ENCODE measurements around the gene RHBDL2.

DNA sequence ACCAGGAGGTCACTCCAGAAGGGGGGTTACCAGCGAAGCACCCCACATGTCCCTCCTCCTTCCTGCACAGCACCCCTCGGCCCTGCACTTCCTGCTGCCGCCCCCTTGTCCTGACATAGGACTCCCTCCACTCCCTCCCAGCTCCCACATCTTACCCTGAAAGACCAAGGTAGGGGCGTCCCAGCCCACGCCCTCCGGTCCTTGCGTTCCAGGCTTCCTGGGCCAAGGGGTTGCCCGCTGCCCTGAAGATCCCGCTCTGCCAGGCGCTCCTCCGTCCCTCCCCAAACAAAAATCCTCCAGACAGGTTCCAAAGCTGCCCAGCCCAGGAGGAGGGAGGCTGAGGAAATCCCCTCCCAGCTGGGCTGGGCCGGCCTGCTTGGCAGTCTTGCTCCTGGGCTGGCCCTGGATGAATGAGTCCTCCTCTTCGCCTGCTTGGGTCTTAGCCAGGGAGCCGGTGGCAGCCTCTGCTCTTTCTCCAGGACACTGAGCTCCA lies at the start of gene RHBDL2:
- TF ChIP-seq, protein P1, sequence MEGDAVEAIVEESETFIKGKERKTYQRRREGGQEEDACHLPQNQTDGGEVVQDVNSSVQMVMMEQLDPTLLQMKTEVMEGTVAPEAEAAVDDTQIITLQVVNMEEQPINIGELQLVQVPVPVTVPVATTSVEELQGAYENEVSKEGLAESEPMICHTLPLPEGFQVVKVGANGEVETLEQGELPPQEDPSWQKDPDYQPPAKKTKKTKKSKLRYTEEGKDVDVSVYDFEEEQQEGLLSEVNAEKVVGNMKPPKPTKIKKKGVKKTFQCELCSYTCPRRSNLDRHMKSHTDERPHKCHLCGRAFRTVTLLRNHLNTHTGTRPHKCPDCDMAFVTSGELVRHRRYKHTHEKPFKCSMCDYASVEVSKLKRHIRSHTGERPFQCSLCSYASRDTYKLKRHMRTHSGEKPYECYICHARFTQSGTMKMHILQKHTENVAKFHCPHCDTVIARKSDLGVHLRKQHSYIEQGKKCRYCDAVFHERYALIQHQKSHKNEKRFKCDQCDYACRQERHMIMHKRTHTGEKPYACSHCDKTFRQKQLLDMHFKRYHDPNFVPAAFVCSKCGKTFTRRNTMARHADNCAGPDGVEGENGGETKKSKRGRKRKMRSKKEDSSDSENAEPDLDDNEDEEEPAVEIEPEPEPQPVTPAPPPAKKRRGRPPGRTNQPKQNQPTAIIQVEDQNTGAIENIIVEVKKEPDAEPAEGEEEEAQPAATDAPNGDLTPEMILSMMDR (IDR thresholded peaks at IDR 0.05), result no peak
- TF ChIP-seq EZH2 (IDR thresholded peaks at IDR 0.05; ENCODE audit: borderline replicate concordance, insufficient read depth, low read depth, low read length, poor library complexity, severe bottlenecking), result no peak

Data from B cell (primary cell).